Stimulated activated naive B cell treated with anti-CD40 and anti-IgM and Interleukin-4, amounts not matched to agents 10 μg/mL and 1 μg/mL and 100 μg/mL, for 72 hours (primary cell): Measurements from ENCODE around the gene MAPK10.

Experiments
- ATAC-seq, 2 donors: fragments of 150-1000 bp; cut with Tn5 transposase; replicated peaks; 2 replicates each; pipeline ENCODE4 v1.10.0; 2021; ENCODE audit warnings: moderate library complexity in 1 of 2
- DNase-seq: peaks from one replicate; pipeline ENCODE4 v3.0.0; 2021
- H3K27ac Mint-ChIP-seq: one replicate; pipeline ENCODE4 v1.8.0; 2022; ENCODE audit warnings: mild to moderate bottlenecking, mixed read lengths
- H3K27me3 Mint-ChIP-seq, 2 donors: one replicate each; pipeline ENCODE4 v1.8.0; 2022; ENCODE audit warnings: mixed read lengths in 2 of 2
- H3K36me3 Mint-ChIP-seq, 2 donors: one replicate each; pipeline ENCODE4 v1.8.0; 2022; ENCODE audit warnings: mixed read lengths in 2 of 2, mild to moderate bottlenecking in 1 of 2
- H3K4me1 Mint-ChIP-seq, 2 donors: one replicate each; pipeline ENCODE4 v1.8.0; 2022; ENCODE audit warnings: mixed read lengths in 2 of 2, mild to moderate bottlenecking in 1 of 2
- H3K4me3 Mint-ChIP-seq, 2 donors: one replicate each; pipeline ENCODE4 v1.8.0; 2022; ENCODE audit warnings: mild to moderate bottlenecking in 2 of 2, mixed read lengths in 2 of 2, moderate library complexity in 1 of 2
- H3K9me3 Mint-ChIP-seq, 2 donors: one replicate each; pipeline ENCODE4 v1.8.0; 2022; ENCODE audit warnings: mixed read lengths in 2 of 2, mild to moderate bottlenecking in 1 of 2

The MAPK10 gene

DNA sequence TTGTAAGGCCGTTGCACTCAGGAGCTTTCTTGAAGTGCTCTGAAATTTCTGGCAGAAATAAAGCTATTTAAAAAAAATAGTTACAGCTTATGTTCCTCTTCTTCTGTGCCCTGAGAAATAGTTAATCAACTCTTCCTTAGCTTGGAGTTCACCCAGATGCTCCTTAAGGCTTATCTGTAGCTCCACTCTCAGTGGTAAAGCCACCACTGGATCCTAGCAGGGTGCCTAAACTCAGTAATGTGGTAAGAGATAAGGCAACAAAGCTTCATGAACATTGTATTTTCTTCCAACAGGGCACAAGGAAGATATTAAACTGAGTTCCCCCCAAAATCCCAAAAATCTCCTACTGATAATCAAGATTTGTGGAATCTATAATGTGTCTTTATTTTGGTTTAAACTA lies 299.5 kb downstream of the MAPK10 start:
- H3K4me3 Mint-ChIP-seq, result no peak overlapping the region
- no peaks in the 10 kb centered on the region for H3K36me3 Mint-ChIP-seq
- no peak for DNase-seq
- peaks cover 0 to 4% of the 10 kb centered on the region in 2 donors for H3K27me3 Mint-ChIP-seq
- H3K4me1 Mint-ChIP-seq, result no peaks in the 10 kb centered on the region
- H3K27ac Mint-ChIP-seq, result no peak overlapping the region
- no peak for ATAC-seq
- no peaks in the 10 kb centered on the region for H3K9me3 Mint-ChIP-seq

DNA sequence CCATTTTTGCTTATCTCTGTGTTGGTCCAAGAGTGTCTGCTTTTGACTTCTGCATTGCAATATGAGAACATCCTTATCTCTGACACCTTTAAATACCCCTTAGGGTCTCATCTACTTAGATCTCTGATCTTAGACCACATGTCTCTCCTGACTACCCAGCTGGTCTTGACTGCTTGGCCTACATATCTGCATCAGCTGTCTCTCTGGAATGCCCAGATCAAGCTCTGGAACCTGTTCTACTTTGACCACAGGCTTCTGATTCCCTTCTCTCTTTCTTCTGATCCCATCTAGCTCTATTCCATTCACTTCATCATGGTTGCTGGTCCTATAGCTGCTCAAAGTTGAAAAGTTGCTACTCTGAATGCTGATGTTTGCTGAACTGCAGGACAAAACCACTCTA lies 301.2 kb downstream of the MAPK10 start:
- Mint-ChIP-seq H3K27me3 (peaks cover 0 to 4% of the 10 kb centered on the region in 2 donors), H3K36me3 (no peaks in the 10 kb centered on the region), H3K9me3 (no peaks in the 10 kb centered on the region), H3K4me1 (no peaks in the 10 kb centered on the region), H3K4me3 (no peak overlapping the region), H3K27ac (no peak overlapping the region)
- ATAC-seq (no peak), DNase-seq (no peak)

DNA sequence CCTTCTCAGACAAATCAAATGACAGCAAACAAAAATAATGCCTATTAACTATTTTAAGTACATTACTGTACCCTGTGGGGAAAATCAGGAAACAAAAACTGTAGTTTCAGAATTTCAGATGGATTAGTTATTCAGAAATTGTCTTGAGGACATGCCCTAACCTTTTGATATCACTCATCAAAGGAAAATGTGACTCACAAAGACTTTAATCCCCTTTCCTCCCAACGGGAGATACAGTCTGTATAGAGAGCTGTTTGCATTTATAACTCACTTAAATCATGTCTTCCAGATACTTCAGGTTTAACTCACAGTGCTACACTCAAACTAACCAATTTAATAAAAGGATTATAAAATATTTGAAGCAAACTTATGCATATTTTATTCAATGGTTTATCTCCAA lies 304.0 kb downstream of the MAPK10 start:
- ATAC-seq (peak; percentile 39 to 80), DNase-seq (no peak)
- Mint-ChIP-seq H3K9me3 (no peaks in the 10 kb centered on the region), H3K27me3 (no peaks in the 10 kb centered on the region), H3K4me3 (no peak overlapping the region), H3K27ac (no peak overlapping the region), H3K4me1 (no peaks in the 10 kb centered on the region), H3K36me3 (no peaks in the 10 kb centered on the region)

DNA sequence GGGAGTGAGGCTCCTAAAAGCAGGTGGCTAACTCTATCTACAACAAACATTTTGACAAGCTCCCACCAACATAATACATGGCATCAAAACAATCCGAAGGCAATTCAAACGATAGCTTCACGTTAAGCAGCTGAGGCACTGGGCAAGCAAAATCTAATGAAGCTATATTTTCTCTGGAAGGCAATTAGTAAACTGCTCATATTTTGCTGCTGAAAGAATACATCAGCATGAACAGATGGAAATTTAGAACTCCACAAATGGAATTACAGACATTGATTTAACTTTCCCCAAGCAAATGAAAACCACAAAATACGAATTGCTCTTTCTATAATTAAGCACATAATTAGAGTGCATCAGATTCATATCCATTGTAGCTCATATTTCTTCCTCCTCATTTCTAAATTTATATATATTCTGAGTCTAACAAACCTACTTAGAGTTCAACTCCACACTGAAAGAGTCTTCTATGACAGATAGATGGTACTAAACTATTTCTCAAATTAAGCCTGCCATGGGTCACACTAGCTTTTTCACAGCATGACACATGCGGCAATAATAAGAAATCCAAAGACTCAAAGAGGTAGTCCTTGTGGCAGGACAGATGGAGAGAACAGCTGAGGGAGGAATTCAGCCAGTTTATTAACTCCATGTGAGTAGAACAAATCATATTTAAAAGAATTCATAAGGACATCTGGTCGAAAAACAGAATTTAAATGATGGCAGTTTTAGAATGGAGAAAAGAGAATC lies 305.4 kb downstream of the MAPK10 start:
- H3K4me1 Mint-ChIP-seq, result no peaks in the 10 kb centered on the region
- H3K36me3 Mint-ChIP-seq, result no peaks in the 10 kb centered on the region
- no peak overlapping the region for H3K4me3 Mint-ChIP-seq
- DNase-seq (no peak), ATAC-seq (no peak)
- no peaks in the 10 kb centered on the region for H3K9me3 Mint-ChIP-seq
- H3K27ac Mint-ChIP-seq, result no peak overlapping the region
- no peaks in the 10 kb centered on the region for H3K27me3 Mint-ChIP-seq

DNA sequence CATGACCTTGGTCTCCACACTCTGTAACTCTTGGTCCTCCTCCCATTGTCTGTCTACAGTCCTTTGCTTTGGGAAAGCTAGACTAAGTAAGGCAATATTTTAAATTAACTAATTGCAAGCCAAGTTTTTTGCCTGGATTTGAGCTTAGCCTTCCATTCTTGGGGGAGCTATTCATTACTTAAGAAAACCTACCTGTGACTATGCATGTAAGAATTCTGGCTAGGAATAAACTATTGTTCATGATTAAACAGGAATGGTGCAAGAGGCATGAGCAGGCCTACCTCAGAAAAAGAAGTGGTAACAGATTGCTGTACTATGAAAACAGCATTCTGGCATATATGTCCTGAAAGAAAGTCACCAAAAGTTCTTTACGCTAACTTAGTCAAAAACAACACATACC lies 309.4 kb downstream of the MAPK10 start:
- H3K27me3 Mint-ChIP-seq, result no peaks in the 10 kb centered on the region
- H3K4me3 Mint-ChIP-seq, result no peak overlapping the region
- no peak for ATAC-seq
- H3K36me3 Mint-ChIP-seq, result no peaks in the 10 kb centered on the region
- no peaks in the 10 kb centered on the region for H3K9me3 Mint-ChIP-seq
- no peaks in the 10 kb centered on the region for H3K4me1 Mint-ChIP-seq
- no peak for DNase-seq
- no peak overlapping the region for H3K27ac Mint-ChIP-seq

DNA sequence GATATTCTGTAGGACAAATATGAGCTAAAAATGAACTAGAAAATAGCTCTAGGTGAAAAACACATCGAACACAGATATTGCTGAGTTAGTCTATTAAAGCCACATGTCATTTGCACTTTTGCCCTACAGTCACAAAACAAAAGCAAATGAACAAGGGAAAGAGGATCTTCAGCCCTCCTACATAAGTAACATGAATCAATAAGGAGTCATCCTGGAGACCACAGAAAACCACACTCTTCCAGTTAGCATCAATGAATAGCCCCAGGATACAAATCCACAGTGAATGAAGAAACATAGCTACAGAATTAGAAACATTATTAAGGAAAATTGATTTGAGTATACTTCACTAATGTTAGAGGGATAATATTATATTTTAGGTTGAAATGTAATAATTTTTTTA lies 311.4 kb downstream of the MAPK10 start:
- ATAC-seq, result no peak
- Mint-ChIP-seq H3K4me3 (no peak overlapping the region), H3K9me3 (no peaks in the 10 kb centered on the region), H3K27ac (no peak overlapping the region), H3K4me1 (no peaks in the 10 kb centered on the region), H3K36me3 (no peaks in the 10 kb centered on the region), H3K27me3 (no peaks in the 10 kb centered on the region)
- no peak for DNase-seq

DNA sequence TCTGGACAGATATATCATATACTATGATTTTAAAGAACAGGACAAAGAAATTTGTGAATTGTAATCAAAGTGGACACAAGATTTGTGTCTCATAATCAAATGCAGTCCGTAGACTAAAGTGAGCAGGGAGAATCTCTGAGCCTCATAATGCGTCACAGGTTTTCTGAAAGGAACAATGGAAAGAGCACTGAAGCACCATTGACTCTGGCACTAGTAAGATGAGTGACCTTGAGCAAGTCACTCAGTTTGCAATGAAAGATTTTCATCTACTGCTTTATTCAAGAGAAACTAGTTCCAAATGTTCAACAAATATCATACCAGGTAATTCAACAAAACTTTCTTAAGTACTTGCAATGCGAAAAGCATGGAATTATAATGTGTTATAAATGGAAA lies 315.3 kb downstream of the MAPK10 start:
- ATAC-seq (no peak), DNase-seq (no peak)
- no peaks in the 10 kb centered on the region for H3K36me3 Mint-ChIP-seq
- H3K4me3 Mint-ChIP-seq, result no peak overlapping the region
- no peaks in the 10 kb centered on the region for H3K4me1 Mint-ChIP-seq
- no peak overlapping the region for H3K27ac Mint-ChIP-seq
- no peaks in the 10 kb centered on the region for H3K27me3 Mint-ChIP-seq
- H3K9me3 Mint-ChIP-seq, result no peaks in the 10 kb centered on the region

DNA sequence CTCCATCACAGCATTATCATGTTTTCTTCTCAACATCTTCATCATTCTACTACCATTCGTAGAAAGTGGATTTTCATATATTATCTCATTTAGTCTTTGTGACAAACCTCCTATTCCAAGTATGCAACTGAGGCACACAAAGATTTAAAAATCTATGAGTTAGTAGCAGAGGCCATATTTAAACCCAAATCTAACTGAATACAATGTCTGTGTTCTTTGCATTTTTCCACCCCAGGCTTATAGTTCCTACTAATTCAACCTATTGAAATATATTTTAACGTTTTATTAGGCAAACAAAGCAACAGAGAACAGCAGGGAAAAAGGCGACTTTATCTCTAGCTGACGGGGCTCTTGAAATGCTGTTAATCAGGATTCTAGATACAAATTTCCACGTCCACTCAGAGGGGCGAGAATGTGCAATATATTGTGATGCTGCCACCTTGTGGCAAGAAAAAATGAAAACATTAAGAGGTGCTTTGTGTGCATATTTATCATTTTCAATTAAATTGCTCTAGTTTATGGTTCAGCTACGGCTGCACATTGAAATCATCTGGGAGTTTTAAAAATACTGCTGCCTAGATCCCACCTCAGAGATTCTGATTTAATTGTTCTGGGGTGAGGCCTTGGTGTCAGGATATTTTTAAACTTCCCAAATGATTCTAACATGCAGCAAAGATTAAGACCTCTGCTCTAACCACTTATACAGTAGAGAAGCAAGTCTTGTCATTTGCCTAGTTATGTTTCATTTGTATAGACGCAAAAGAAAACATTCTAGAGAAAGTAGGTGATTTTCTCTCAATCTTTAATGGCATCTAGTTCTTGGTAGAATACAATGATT lies 315.9 kb downstream of the MAPK10 start:
- no peaks in the 10 kb centered on the region for H3K9me3 Mint-ChIP-seq
- DNase-seq (peak; percentile 3), ATAC-seq (peak; percentile 45 to 71)
- H3K4me3 Mint-ChIP-seq, result no peak overlapping the region
- H3K27me3 Mint-ChIP-seq, result no peaks in the 10 kb centered on the region
- no peaks in the 10 kb centered on the region for H3K4me1 Mint-ChIP-seq
- no peaks in the 10 kb centered on the region for H3K36me3 Mint-ChIP-seq
- H3K27ac Mint-ChIP-seq, result no peak overlapping the region

DNA sequence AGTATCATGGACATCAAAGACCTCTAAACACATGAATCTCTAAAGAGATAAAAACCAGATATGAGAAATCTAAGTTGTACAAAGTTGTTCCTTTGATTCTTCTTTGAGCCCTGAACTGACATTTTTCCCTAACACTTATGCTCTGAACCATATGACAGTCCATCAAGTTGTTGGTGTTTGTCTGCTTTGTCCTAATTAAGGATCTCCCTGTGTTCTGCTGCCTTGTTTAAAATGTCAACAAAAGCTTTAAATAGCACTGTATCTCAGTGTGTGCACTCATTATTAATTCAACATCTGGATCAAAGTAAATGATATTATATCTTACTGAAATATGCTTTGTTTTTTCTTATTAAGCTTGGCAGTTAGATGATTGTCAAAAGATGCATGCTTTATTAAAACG lies 321.8 kb downstream of the MAPK10 start:
- DNase-seq, result no peak
- no peaks in the 10 kb centered on the region for H3K9me3 Mint-ChIP-seq
- no peak overlapping the region for H3K4me3 Mint-ChIP-seq
- no peak for ATAC-seq
- H3K36me3 Mint-ChIP-seq, result no peaks in the 10 kb centered on the region
- H3K27me3 Mint-ChIP-seq, result peaks cover 0 to 9% of the 10 kb centered on the region in 2 donors
- H3K4me1 Mint-ChIP-seq, result peaks cover 0 to 2% of the 10 kb centered on the region in 2 donors
- H3K27ac Mint-ChIP-seq, result no peak overlapping the region

DNA sequence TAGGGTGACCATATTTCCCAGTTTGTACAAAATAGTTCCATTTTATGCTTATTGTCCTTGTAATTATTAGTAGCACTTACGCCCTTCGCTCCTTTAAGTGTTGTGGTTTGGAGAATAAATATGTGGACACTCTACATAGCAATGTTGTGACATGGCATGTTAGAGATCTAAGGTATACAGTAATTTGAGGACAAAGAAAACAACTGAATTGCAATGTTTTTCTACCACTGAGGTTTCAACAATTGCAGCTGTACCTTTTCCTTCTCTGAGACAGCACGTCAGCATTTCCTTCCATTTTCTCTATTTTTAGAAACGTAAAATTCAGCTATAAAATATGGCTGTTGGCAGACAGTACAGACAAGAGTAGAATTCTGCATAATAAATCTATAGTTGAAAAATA lies 323.1 kb downstream of the MAPK10 start:
- Mint-ChIP-seq H3K4me1 (peaks cover 0 to 2% of the 10 kb centered on the region in 2 donors), H3K9me3 (no peaks in the 10 kb centered on the region), H3K4me3 (no peak overlapping the region), H3K27ac (no peak overlapping the region), H3K27me3 (peaks cover 0 to 13% of the 10 kb centered on the region in 2 donors), H3K36me3 (no peaks in the 10 kb centered on the region)
- ATAC-seq (no peak), DNase-seq (no peak)

DNA sequence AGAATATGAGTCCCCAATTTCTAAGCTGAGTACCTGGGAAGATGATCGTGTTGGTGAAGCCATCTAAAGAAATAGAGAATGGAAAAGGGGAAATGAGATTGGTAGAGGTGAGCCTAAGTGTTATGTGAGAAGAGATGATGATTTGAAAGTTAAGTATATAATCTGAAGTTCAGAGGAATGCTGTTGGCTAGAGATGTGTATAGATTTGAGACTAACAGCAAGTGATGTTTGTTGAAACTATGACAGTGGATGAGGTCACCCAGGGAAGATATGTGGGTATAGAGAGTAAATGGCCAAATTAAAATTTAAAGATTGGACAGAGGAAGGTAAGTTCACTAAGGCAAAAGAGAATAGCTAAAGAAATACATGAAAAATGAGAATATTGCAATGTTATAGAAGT lies 324.2 kb downstream of the MAPK10 start:
- H3K27me3 Mint-ChIP-seq, result peaks cover 0 to 13% of the 10 kb centered on the region in 2 donors
- H3K4me3 Mint-ChIP-seq, result no peak overlapping the region
- H3K4me1 Mint-ChIP-seq, result peaks cover 0 to 2% of the 10 kb centered on the region in 2 donors
- ATAC-seq, result no peak
- no peaks in the 10 kb centered on the region for H3K9me3 Mint-ChIP-seq
- no peaks in the 10 kb centered on the region for H3K36me3 Mint-ChIP-seq
- no peak for DNase-seq
- no peak overlapping the region for H3K27ac Mint-ChIP-seq

DNA sequence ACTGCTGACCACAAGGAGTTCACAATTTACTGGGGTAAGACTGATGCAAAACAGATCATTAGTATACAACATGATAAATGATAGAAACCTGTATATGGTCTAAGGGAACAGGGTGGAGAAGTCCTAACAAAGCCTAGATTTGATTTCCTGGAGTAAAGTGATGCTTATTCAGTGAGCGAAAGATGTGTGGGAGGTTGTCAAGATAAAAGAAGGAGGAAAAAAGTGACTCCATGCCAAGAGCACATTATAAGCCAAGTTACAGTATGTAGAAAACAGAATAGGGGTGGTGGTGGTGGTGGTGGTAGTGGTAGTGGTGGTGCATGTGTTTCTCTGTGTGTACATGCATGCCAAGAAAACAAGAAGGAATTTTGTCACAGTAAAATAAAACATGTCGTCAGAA lies 325.2 kb downstream of the MAPK10 start:
- Mint-ChIP-seq H3K36me3 (no peaks in the 10 kb centered on the region), H3K4me3 (no peak overlapping the region), H3K27me3 (peaks cover 0 to 13% of the 10 kb centered on the region in 2 donors), H3K9me3 (no peaks in the 10 kb centered on the region), H3K4me1 (peaks cover 0 to 2% of the 10 kb centered on the region in 2 donors), H3K27ac (no peak overlapping the region)
- DNase-seq, result no peak
- no peak for ATAC-seq

DNA sequence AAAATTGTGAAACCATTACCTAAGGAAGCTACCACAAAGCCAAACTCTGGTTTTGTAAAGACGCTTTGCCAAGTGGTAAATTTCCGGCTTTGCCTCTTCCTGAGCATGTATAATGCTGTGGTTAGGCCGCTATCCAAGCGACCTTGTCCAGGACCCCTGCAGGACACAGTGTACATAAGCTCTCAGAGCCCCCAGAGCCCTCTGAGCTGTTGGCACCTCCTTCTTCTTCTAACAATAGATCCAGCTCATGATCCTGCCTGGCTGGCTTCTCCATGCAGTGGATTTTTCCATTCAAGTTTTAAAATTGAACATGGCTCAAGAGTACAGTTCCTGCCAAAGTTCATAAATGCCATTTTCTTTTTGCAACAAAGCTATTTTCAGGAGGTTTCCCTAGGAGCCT lies 326.7 kb downstream of the MAPK10 start:
- Mint-ChIP-seq H3K36me3 (no peaks in the 10 kb centered on the region), H3K27me3 (peaks cover 0 to 13% of the 10 kb centered on the region in 2 donors), H3K9me3 (no peaks in the 10 kb centered on the region), H3K4me1 (peaks cover 0 to 2% of the 10 kb centered on the region in 2 donors), H3K27ac (no peak overlapping the region), H3K4me3 (no peak overlapping the region)
- no peak for ATAC-seq
- DNase-seq, result no peak

DNA sequence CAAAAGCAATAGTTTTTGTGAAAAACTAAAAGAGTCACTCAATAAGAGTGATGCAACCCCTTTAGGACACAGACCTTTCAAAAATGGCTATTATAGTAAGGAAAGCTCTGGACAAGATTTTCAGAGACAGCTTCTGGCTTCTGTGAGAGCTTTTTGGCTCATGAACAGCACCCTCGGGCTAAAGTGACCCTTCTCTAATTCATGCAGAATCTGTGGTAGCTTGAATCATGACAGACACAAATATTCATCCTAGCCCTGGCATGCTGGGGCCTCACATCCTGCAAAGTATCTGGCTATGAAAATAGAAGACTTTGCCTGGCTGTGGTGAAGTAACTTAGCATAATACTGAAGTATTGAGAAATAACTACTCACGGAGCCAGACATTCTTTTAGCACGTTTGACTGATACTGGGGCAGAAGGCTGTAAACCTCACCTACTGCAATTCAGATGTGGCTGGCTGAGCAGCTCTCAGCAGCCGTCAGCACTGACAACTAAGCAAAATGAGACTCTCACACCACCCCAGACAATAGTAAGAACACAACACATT lies 327.3 kb downstream of the MAPK10 start:
- no peak for ATAC-seq
- no peak for DNase-seq
- Mint-ChIP-seq H3K27ac (no peak overlapping the region), H3K9me3 (no peaks in the 10 kb centered on the region), H3K4me1 (peaks cover 0 to 2% of the 10 kb centered on the region in 2 donors), H3K27me3 (peaks cover 0 to 13% of the 10 kb centered on the region in 2 donors), H3K36me3 (no peaks in the 10 kb centered on the region), H3K4me3 (no peak overlapping the region)

DNA sequence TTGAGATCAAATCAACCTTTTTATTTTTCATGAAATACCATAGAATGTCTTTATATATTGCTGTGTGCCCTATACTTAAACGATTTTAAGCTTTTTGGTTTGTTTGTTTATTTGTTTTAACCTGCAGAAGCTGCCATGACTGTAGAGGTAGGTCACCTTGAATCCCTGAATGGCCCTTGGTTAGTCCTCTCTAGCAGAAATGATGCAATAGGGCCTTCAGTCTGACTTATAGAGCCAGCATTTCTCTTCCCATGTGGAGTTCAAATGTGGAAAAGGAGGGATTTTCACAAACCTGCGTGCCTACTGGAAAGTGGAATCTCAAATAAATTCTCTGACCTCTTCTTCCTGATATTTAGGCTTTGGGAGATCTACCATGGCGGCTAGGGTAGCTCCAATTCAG lies 327.9 kb downstream of the MAPK10 start:
- H3K36me3 Mint-ChIP-seq, result no peaks in the 10 kb centered on the region
- H3K9me3 Mint-ChIP-seq, result no peaks in the 10 kb centered on the region
- DNase-seq (no peak), ATAC-seq (no peak)
- peaks cover 0 to 2% of the 10 kb centered on the region in 2 donors for H3K4me1 Mint-ChIP-seq
- H3K27ac Mint-ChIP-seq, result no peak overlapping the region
- peaks cover 0 to 13% of the 10 kb centered on the region in 2 donors for H3K27me3 Mint-ChIP-seq
- H3K4me3 Mint-ChIP-seq, result no peak overlapping the region
